WTC11 (cell line): ENCODE data around the gene ECHDC3.

Experiments used
- ATF2 ChIP-seq: sonication (generic); formaldehyde crosslinking; IDR thresholded peaks from 2 replicates; pipeline ENCODE4 v1.8.1; 2022; ENCODE audit warnings: low read depth, missing genetic modification reagents, borderline replicate concordance
- ATF3 ChIP-seq: sonication (generic); formaldehyde crosslinking; conservative IDR thresholded peaks from 2 replicates; pipeline ENCODE4 v1.8.1; 2022; ENCODE audit warnings: mild to moderate bottlenecking, missing genetic modification reagents
- CBFB ChIP-seq: sonication (generic); formaldehyde crosslinking; IDR thresholded peaks from 2 replicates; pipeline ENCODE4 v1.8.1; 2022; ENCODE audit warnings: mild to moderate bottlenecking, low read depth, missing genetic modification reagents
- CTCF ChIP-seq: fragments of 200-600 bp; IDR thresholded peaks from 2 replicates; pipeline ENCODE4 v1.8.0; 2022; ENCODE audit warnings: antibody characterized with exemption
- E2F4 ChIP-seq: sonication (generic); formaldehyde crosslinking; IDR thresholded peaks from 2 replicates; pipeline ENCODE4 v1.8.1; 2022; ENCODE audit warnings: low read depth, mild to moderate bottlenecking, moderate library complexity, missing genetic modification reagents, borderline replicate concordance
- ETV6 ChIP-seq: sonication (generic); formaldehyde crosslinking; IDR thresholded peaks from 2 replicates; pipeline ENCODE4 v1.8.1; 2022; ENCODE audit warnings: mild to moderate bottlenecking, missing genetic modification reagents
- GRHL2 ChIP-seq: fragments of 250-450 bp; sonication (Bioruptor Pico); IDR thresholded peaks from 2 replicates; pipeline ENCODE4 v1.8.0; 2022; ENCODE audit warnings: mild to moderate bottlenecking, moderate library complexity; ENCODE audit not compliant: insufficient replicate concordance, severe bottlenecking
- MAX ChIP-seq: sonication (generic); formaldehyde crosslinking; IDR thresholded peaks from 2 replicates; pipeline ENCODE4 v1.8.0; 2022; ENCODE audit warnings: mild to moderate bottlenecking, missing genetic modification reagents
- NR2C2 ChIP-seq: sonication (generic); formaldehyde crosslinking; IDR thresholded peaks from 2 replicates; pipeline ENCODE4 v1.8.0; 2022; ENCODE audit warnings: mild to moderate bottlenecking, missing genetic modification reagents
- PREB ChIP-seq: sonication (generic); formaldehyde crosslinking; IDR thresholded peaks from 2 replicates; pipeline ENCODE4 v1.8.1; 2022; ENCODE audit warnings: mild to moderate bottlenecking, missing genetic modification reagents, moderate library complexity, borderline replicate concordance
- SP1 ChIP-seq: sonication (generic); formaldehyde crosslinking; conservative IDR thresholded peaks from 2 replicates; pipeline ENCODE4 v1.8.1; 2022; ENCODE audit warnings: missing genetic modification reagents
- TEAD4 ChIP-seq: sonication (generic); formaldehyde crosslinking; IDR thresholded peaks from 2 replicates; pipeline ENCODE4 v1.8.0; 2022; ENCODE audit warnings: mild to moderate bottlenecking, missing genetic modification reagents
- TP53 ChIP-seq: sonication (generic); formaldehyde crosslinking; IDR thresholded peaks from 2 replicates; pipeline ENCODE4 v1.8.1; 2023; ENCODE audit warnings: mild to moderate bottlenecking, missing genetic modification reagents

- TF ChIP-seq ATF2 (CRISPR knock-in tag) = no peak
- TF ChIP-seq CTCF = no peak
- no peak for TF ChIP-seq NR2C2 (CRISPR knock-in tag)
- no peak for TF ChIP-seq CBFB (CRISPR knock-in tag)
- TF ChIP-seq TEAD4 (CRISPR knock-in tag) = no peak
- no peak for TF ChIP-seq MAX (CRISPR knock-in tag)
- TF ChIP-seq ATF3 (CRISPR knock-in tag) = no peak
- TF ChIP-seq PREB (CRISPR knock-in tag) = no peak
- no peak for TF ChIP-seq SP1
- no peak for TF ChIP-seq GRHL2
- TF ChIP-seq E2F4 (CRISPR knock-in tag) = no peak
- no peak for TF ChIP-seq ETV6 (CRISPR knock-in tag)
- TF ChIP-seq TP53 (CRISPR knock-in tag) = no peak
These were observed 28.2 kb upstream of the ECHDC3 start for GRCh38 chr10:11713963-11714362.
